ENCODE results near the gene FGGY.
"Not testable (repeated sequence)": the region's sequence is repeated elsewhere in the genome, so short reads cannot be mapped to it uniquely, and the experiment has no call there.

The FGGY gene

DNA sequence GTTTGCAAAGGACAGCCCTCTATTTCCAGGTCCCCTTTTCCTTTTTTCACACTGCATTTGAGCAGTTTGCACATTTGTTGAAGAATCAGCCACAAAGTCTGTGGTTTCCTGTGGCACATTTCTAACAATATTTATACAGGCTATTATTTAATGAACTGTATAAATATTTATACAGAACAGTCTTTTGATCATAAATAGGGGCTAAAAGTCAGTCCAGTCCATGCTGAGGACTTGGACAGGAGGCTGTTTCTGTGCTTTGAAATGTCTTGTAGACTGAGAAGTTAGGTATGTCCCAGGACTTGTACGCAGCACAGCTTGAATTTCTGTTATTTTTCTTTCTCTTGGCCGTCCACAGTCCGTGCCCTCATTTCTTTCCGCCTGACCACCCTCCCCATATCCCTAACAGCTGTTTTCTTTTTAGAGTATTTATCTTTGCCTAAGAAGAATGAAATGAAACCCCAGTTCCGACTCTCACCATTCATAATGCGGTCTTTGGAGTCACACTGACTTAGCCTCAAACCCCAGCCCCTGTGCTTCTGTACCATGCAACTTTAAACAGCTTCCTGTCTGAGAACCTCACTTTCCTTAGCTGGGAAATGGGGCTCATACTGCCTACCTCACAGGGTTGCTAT, 19.7 kb downstream of the FGGY start:
- no peak for DNase-seq

DNA sequence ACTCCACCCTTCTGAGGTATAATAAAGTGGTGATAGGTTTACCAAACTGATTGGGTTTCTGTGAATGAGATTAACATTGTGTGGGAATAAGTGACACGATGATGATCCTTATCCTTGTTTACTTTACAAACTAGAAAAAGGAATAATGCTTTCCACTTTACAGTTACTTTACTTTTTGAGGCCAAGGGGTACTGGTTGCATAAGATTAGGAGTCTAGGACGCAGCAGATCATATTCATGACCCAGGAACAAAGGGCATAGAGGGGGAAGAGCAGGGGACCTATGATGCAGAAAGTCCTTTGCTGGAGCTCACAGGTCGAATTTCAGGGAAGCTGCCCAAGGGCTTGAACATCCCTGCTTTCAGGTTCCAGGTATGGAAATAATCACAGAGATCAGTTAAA, 20.4 kb downstream of the FGGY start:
- DNase-seq: no peak

DNA sequence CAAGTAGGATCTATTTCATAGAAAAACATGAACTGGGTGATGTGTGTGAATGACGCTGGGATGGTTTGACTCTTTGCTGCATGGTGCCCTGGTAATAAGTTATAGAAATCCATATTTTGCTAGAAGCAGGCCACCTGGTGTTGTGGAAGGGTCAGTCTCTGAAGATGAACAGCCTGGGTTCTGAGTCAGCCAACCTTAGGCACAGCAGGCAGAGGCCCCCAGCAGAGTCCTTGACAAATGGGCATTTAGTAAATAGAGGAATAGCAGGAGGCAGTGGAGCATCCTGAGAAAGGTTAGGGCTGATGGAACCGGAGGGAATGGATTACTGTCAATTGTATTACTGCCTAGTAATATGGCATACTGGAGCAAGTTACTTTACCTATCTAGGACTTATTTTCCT, 20.9 kb downstream of the FGGY start:
- no peak for DNase-seq

GRCh38 chr1:59318271-59318860, 21.5 kb downstream of the FGGY start:
- DNase-seq: no peak

GRCh38 chr1:59322394-59322793, 25.5 kb downstream of the FGGY start:
- no peak for DNase-seq

DNA sequence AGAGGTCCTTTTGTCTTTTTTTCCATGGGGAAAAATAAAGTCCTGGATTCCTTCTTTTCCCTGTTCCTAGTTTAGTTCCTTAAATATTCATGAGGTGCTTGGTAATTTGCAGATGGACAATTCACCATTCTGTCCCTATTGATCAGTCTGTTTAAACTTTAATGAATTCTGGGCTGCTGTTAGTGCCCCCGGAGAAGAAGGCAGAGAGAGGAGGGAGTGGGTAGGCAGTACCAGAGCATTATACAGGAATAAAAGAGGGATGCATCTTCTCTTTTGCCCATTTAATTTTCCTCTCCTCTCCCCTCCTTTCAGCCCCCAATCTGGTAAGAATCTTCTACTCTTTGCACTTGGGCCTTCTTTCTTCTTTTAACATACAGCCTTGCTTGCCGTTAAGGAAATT, 25.9 kb downstream of the FGGY start:
- no peak for DNase-seq

DNA sequence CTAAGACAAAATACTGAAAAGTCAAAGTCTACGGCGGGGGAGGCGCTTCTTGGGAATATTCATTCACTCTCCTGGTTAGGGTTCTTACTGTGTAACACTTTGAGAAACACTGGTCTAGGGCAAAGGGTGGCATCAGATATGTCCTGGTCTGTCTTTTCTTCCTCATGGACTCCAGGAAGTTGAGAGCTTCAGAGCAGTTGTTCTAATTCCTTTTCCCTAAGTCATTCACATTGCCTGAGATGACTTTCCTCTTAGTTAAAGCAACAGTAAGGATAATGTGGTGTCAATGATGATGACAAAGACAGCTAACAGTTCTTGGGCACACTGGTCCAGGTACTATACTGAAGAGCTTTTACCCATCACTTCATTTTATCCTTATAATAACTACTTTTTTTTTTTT, 27.0 kb downstream of the FGGY start:
- no peak for DNase-seq

DNA sequence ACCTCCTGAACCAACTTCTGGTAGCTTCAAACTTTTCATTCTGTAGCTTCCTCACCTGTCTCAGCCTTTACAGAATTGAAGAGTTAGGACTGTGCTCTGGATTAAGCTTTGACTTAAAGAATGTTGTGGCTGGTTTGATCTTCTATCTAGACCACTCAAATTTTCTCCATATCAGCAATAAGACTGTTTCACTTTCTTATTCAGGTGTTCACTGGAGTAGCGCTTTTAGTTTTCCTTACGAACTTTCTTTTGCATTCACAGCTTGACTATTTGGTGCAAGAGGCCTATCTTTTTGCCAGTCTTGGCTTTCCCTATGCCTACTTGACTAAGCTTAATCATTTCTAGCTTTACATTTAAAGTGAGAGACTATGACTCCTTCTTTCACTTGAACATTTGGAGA, 31.5 kb downstream of the FGGY start:
- DNase-seq: no peak

DNA sequence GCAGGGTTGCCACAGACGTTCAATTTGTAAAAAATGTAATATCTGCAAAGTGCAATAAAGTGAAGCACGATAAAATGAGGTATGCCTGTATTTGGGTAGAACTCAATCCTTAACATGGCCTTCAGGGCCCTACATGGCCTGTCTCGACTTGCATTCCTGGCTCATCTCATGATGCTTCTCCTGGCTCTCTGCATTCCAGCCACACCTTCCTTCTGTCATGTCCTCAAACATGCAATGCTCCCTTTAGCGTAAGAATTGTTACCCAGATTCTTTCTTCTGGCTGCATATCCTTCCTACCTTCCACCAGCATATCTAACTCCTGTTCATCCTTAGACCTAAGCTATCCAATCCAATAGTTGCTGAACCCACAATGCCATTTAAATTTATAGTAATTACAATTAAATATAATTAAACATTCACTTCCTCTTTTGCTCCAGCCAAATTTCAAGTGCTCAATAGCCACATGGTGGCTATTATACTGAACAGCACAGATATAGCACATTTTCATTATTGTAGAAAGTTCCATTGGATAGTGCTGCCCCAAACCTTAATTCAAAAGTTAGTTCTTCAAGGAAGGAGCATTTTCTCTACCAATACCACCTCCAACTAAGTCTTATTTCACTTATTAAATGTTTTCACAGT, 32.6 kb downstream of the FGGY start:
- no peak for DNase-seq

DNA sequence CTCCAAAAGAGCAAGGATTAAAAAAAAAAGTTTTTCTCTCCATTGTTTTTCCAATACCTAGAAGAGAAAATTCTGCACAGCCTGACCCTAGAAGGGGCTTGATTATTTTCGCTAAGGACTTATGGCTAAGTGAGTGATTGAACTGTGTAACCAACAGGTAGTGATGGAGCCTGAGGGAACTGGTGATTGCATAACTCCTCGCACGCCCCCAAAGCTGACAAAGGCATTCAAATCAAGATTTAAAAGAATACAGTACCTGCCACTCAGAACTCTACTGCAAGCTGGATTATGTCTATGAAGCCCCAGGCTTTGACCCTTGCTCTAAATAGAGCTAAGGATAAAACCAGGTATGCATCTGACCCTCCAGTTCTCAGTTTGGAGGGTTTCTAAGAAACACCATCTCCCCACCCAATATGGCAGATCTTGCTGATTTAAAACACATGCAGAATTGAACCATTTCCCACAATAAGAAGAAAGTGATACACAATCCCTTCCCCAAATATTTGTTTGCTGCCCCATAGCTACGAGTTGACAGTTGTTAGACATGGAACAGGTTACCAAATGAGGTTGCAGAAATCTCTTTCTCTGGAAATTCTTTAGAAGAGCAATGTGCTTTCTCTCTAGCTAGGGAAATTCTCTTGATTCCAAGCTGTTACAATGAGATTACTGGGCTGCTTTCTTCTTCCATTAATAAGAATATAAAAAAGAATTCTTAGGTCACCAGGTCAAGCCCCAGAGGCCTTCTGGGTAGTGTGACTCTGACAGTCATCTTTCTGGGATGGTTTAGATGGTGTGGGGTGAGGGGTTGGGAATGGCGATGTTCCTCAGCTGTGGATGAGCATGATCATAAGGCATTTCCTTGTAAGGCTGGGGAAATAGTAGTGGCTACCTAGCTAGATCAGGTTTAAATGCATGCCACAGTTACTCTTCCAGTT, 35.1 kb downstream of the FGGY start:
- DNase-seq: no peak

DNA sequence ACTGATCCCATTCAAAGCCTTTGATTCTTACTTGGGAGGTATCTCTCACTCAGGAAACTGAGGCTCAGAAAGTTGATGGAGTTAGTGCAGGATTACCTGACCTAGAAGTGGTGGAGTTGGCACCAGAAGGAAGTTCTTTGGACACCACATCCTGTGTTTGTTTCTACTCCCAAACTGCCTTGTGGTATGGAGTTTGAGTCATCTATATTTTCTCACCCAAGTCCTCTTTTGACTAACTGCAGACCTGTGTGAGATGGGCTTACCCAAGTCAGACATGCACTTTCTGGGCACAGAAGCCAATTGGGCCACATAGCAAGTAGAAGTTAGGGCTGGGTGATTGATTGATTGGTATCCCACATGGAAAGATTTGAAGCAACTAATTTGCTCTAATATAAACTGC, 36.1 kb downstream of the FGGY start:
- DNase-seq: no peak

DNA sequence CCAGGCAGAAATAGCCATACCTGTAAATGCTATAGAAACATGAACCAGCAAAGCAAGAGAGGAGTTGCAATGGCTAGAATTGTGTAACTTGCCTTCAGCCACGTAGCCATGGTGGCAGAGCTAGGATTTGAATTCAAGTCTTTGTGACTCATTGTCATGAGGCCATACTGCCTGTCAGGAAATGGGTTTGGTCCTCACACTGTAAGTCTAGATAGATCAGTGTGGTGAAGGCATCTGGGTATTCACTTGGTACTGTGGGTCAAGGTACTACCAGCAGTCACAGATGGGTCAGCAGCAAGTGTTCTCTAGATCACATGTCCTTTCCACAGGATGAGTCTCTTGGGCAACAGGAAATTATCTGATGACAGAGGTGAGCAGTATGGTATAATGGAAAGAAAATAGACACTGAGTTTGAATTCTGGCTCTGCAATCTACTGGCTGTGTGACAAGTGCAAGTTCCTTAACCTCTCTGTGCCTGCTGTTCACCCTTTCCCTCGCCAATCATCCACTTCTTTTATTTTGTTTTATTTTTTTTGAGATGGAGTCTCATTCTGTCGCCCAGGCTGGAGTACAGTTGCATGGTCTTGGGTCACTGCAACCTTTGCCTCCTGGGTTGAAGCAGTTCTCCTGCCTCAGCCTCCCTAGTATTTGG, 36.9 kb downstream of the FGGY start:
- no peak for DNase-seq

DNA sequence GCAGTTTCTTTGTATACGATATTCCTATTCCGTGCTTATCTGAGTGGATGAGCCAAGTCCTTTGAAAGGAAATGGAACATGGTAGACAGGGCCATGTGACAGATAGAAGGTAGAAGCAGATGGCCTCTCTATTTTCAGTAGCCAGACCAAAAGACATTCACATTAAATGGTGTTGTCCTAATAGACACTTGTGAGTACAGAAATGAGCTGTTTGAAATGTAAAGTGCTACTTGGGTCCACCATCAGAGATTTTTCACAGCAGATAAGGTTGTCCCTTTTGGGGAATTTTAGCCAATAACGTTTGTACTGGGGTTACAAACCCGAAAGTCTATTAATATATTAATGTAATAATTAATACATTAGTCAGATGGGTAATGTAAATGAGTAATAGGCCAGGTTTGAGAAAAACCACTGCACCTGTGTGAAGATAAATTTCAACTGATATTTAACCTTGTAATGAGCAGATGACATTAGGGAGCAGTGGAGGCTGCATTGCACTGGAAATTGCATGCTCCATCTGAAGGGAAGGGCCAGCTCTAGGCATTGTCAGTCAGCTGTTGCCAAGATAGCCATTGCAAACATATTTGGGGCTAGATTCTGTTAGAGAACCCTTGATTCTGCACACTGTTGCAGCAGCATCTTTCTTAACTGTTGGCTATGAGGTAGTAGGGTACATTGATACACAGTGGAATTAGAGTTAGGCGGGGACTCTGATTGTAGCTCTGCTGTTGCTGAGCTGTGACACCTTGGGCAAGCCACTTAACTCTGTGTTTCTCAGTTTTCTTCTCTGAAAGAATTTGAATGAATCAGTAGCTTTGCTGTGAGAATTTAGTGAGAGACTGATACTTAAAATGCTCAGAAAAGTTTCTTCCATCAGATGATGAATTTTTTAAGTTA, 43.8 kb downstream of the FGGY start:
- DNase-seq: no peak

DNA sequence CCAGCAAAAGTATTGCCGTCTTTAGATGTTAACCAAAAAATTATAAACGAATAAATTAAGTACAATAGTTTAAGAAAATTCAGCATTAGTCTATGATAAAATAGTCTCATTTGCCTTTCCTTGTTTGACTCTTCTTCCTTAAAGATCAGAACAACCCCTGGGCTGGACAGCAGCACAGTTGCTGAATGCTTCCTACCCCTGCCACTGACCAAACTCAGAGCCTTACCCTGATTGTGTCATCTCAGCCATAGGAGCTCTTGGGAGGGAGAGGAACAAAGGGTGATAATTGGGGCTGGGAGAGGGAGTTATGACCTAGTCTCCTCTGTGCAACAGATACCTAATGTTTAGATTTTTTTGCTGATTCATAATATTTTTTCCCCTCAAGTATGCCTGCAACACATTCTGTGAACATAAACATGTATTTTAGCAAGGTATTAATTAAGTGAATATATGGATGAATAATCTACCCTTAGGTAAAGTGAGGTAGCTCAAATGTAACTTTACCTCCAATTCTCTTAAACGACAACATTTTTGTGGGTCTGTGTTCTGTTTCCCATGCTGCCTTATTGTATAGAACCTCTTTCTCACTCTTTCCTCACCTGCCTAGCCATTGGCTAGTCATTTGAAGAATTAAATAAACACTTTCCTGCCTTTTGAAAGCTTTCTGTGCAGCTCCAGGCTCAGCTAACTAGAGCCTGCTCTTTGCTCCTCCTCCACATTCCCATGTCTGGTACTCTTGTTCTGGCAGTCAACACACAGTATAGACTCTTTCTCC, 46.1 kb downstream of the FGGY start:
- DNase-seq: no peak

DNA sequence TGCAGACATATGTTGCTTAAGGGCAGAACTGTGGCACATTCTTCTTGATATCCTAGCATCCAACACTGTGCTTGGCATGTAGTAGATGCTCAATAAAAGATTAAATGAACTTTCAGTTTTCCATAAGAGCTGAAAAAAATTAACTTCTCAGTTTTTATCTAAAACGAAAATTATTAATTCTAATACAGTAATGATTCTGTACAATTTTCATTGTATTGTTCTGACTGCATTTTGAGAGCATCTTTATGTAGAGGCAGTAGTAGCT, 46.6 kb downstream of the FGGY start:
- DNase-seq: no peak

GRCh38 chr1:59345221-59345620, 48.3 kb downstream of the FGGY start:
- no peak for DNase-seq

DNA sequence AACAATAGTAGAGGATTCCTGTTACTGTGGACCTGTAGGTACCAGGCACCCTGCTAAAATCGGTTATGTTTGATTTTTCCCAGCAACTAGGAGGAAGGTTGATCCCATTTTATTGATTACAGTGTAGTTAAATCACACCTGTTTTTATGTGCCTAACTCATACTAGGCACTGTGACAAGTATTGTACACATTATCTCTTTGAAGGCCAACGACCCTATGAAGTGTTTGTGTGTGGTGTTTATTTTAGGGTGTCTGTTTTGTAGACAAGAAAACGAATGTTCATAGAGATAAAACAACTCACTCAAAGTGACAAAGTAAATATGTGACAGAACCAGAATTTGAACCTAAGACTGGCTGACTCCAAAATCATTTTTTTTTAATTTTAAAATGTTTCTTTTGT, 49.5 kb downstream of the FGGY start:
- DNase-seq: no peak

- DNase-seq: no peak
These were observed 52.2 kb downstream of the FGGY start for GRCh38 chr1:59349101-59349500.

DNA sequence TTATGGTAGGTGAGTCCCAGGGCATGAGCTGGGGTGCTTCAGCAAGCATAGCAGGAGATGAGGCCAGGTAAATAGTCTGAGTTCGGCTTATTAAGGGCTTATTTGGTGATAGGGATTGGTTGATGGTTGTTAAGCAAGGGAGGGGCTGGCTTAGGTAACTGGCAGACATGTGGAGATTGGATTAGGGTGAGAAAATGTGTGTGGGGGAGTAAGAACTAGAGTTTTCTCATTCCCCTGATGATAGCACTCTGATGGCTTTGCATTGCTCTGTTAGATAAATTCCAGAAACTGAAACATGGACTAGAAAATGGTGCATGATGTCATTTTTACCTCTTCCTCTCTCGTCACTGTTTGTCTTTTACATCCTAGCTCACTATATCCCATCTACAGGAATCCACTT, 53.6 kb downstream of the FGGY start:
- no peak for DNase-seq

- DNase-seq: no peak
These were observed 55.2 kb downstream of the FGGY start for GRCh38 chr1:59352065-59352464.

GRCh38 chr1:59353453-59353852, 56.6 kb downstream of the FGGY start:
- no peak for DNase-seq

GRCh38 chr1:59354239-59354638, 57.3 kb downstream of the FGGY start:
- not testable (repeated sequence) for DNase-seq
